GM18498 (cell line): ENCODE measurements around the gene SUSD5.
"Not testable (repeated sequence)": the region's sequence is repeated elsewhere in the genome, so short reads cannot be mapped to it uniquely, and the experiment has no call there.

ENCODE experiments used
- ATAC-seq: cut with Tn5 transposase; IDR thresholded peaks from one replicate; pipeline ENCODE4 v1.9.1; 2021; ENCODE audit warnings: mild to moderate bottlenecking, moderate library complexity; ENCODE audit not compliant: unreplicated experiment

The SUSD5 gene

GRCh38 chr3:33117461-33117860, 101.1 kb downstream of the SUSD5 start:
- no peak for ATAC-seq

- ATAC-seq = no peak
Measured at GRCh38 chr3:33115024-33115768, 103.4 kb downstream of the SUSD5 start.

GRCh38 chr3:33114622-33115023, 104.0 kb downstream of the SUSD5 start:
- no peak for ATAC-seq

- ATAC-seq = peak; percentile 84
Measured at GRCh38 chr3:33113772-33114621, 104.6 kb downstream of the SUSD5 start, which contains the start of gene CRTAP. Gene CRTAP (plus strand): TSS chr3:33114014. CDS start chr3:33114078, 64 bp downstream.

- peak; percentile 28 for ATAC-seq
Measured at GRCh38 chr3:33111581-33111980, 107.0 kb downstream of the SUSD5 start.

GRCh38 chr3:33106854-33107253, 111.8 kb downstream of the SUSD5 start:
- not testable (repeated sequence) for ATAC-seq

- ATAC-seq = no peak
Measured at GRCh38 chr3:33105341-33105948, 113.2 kb downstream of the SUSD5 start.

- ATAC-seq = no peak
Measured at GRCh38 chr3:33104803-33105202, 113.8 kb downstream of the SUSD5 start.

GRCh38 chr3:33103480-33103879, 115.1 kb downstream of the SUSD5 start:
- no peak for ATAC-seq

- no peak for ATAC-seq
Measured at GRCh38 chr3:33103034-33103433, 115.6 kb downstream of the SUSD5 start.

- ATAC-seq = no peak
Measured at GRCh38 chr3:33100229-33100628, 118.4 kb downstream of the SUSD5 start.
